Neural progenitor cell (in vitro differentiated cells): ENCODE results near the gene NDUFB10. TPM values are rescaled to one million over a fixed set of nuclear protein-coding genes. Genes with fewer than 3 reads are reported as not detected.
"Not testable (repeated sequence)": the region's sequence is repeated elsewhere in the genome, so short reads cannot be mapped to it uniquely, and the experiment has no call there.

Source experiments
- DNase-seq: peaks from one replicate; pipeline ENCODE4 v3.0.0-alpha.2; 2016; ENCODE audit warnings: low spot score
- H2AFZ ChIP-seq: fragments of 200-600 bp; sonication (generic); replicated peaks from 2 replicates; pipeline ENCODE4 v1.6.1; 2016; ENCODE audit warnings: antibody characterized with exemption
- H3F3A ChIP-seq: fragments of 200-600 bp; sonication (generic); 2 replicates; pipeline ENCODE4 v1.6.1; 2016; ENCODE audit warnings: antibody characterized with exemption, low read depth
- H3K27ac ChIP-seq: fragments of 200-600 bp; sonication (generic); 2 replicates; pipeline ENCODE4 v1.5.1; 2016; ENCODE audit warnings: mild to moderate bottlenecking
- H3K27me3 ChIP-seq: fragments of 200-600 bp; sonication (generic); 2 replicates; pipeline ENCODE4 v1.6.1; 2016; ENCODE audit warnings: mild to moderate bottlenecking, moderate library complexity
- H3K36me3 ChIP-seq: fragments of 200-600 bp; sonication (generic); 2 replicates; pipeline ENCODE4 v1.5.1; 2016
- H3K4me1 ChIP-seq: fragments of 200-600 bp; sonication (generic); 2 replicates; pipeline ENCODE4 v1.6.1; 2016; ENCODE audit warnings: mixed run types
- H3K4me2 ChIP-seq: fragments of 200-600 bp; sonication (generic); 2 replicates; pipeline ENCODE4 v1.6.1; 2016
- H3K4me3 ChIP-seq: fragments of 200-600 bp; sonication (generic); 2 replicates; pipeline ENCODE4 v1.5.1; 2016
- H3K79me2 ChIP-seq: fragments of 200-600 bp; sonication (generic); 2 replicates; pipeline ENCODE4 v1.6.1; 2016; ENCODE audit warnings: low read depth
- H3K9ac ChIP-seq: fragments of 200-600 bp; sonication (generic); 2 replicates; pipeline ENCODE4 v1.6.1; 2016
- H3K9me3 ChIP-seq: fragments of 200-600 bp; sonication (generic); 2 replicates; pipeline ENCODE4 v1.5.1; 2016; ENCODE audit warnings: low read depth
- H4K20me1 ChIP-seq: fragments of 200-600 bp; sonication (generic); 2 replicates; pipeline ENCODE4 v1.6.1; 2016; ENCODE audit warnings: low read depth
- H3K27ac Mint-ChIP-seq: 3 replicates; pipeline ENCODE4 v1.8.0; 2021; ENCODE audit warnings: mixed read lengths
- H3K27me3 Mint-ChIP-seq: 2 replicates; pipeline ENCODE4 v1.8.0; 2022; ENCODE audit warnings: low read depth, mild to moderate bottlenecking, inconsistent platforms, moderate library complexity, mixed read lengths; ENCODE audit not compliant: insufficient read depth
- H3K36me3 Mint-ChIP-seq: 3 replicates; pipeline ENCODE4 v1.8.0; 2021; ENCODE audit warnings: mixed read lengths
- H3K4me1 Mint-ChIP-seq: 3 replicates; pipeline ENCODE4 v1.8.0; 2021; ENCODE audit warnings: mixed read lengths
- H3K4me3 Mint-ChIP-seq: 3 replicates; pipeline ENCODE4 v1.8.0; 2021; ENCODE audit warnings: mild to moderate bottlenecking, moderate library complexity, mixed read lengths
- H3K9me3 Mint-ChIP-seq: 3 replicates; pipeline ENCODE4 v1.8.0; 2020; ENCODE audit warnings: mixed read lengths
- EZH2 ChIP-seq: fragments of 200-600 bp; sonication (generic); IDR thresholded peaks from 2 replicates; pipeline ENCODE4 v1.6.1; 2017; ENCODE audit warnings: antibody characterized with exemption, mild to moderate bottlenecking, moderate library complexity
- EZH2phosphoT487 ChIP-seq: fragments of 200-600 bp; sonication (generic); IDR thresholded peaks from 2 replicates; pipeline ENCODE4 v1.6.1; 2017; ENCODE audit warnings: antibody characterized with exemption
- total RNA-seq: library from RNA; depleted of rRNA; stranded (reverse); fragments of >200 nt; gene quantifications from 2 replicates; pipeline ENCODE4 v1.2.3, GENCODE V29; 2015; ENCODE audit warnings: low replicate concordance
- TF ChIP-seq, protein P1 (sequence below): fragments of 200-600 bp; sonication (generic); IDR thresholded peaks from 2 replicates; pipeline ENCODE4 v1.5.1; 2017; ENCODE audit warnings: antibody characterized with exemption, mild to moderate bottlenecking

NDUFB10 gene
- total RNA-seq, 1 donor from 2014 or later = 155 TPM

DNA sequence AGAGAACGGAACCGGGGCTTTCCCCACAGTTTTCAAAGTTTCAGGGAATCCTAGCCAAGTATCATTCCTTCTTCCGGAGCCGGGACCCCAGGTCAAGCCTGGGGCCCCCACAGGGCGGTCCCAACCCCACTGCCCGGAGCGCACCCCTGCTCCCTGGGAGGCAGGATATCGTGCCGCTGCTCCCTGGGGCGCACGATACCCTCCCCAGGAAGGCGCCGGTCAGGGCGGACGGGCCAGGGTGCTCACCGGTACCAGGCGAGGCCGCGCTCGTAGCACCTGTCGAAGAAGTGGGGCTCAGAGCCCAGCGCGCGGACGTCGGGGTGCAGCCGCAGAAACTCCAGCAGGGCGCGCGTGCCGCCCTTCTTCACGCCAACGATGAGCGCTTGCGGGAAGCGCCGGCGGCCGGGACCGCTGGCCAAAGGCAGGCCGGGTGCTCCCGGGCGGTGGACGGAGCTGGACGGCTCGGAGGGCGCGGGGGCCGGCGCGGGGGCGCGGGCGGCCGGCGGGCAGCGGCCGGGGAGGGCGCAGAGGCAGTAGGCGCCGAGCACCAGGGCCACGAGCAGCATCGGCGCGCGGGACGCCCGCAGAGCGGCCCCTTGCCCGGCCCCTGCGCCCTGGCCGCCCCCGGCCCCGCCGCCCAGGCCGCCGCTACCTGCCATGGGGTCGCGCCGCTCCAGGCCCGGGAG, 41.5 kb upstream of the NDUFB10 start:
- Histone ChIP-seq H3K9me3 (no peaks in the 10 kb centered on the region), H3K4me1 (peaks cover 49% of the 10 kb centered on the region), H2AFZ (no peak overlapping the region), H3K79me2 (no peaks in the 10 kb centered on the region), H3K27ac (no peak overlapping the region), H3K9ac (no peak overlapping the region), H3F3A (peaks cover 31% of the 10 kb centered on the region), H4K20me1 (peaks cover 25% of the 10 kb centered on the region), H3K36me3 (no peaks in the 10 kb centered on the region), H3K4me3 (peak overlapping the region; percentile 45), H3K4me2 (peak overlapping the region; percentile 83), H3K27me3 (peaks cover 74% of the 10 kb centered on the region)
- H3K9me3 Mint-ChIP-seq = no peaks in the 10 kb centered on the region
- TF ChIP-seq, protein P1, sequence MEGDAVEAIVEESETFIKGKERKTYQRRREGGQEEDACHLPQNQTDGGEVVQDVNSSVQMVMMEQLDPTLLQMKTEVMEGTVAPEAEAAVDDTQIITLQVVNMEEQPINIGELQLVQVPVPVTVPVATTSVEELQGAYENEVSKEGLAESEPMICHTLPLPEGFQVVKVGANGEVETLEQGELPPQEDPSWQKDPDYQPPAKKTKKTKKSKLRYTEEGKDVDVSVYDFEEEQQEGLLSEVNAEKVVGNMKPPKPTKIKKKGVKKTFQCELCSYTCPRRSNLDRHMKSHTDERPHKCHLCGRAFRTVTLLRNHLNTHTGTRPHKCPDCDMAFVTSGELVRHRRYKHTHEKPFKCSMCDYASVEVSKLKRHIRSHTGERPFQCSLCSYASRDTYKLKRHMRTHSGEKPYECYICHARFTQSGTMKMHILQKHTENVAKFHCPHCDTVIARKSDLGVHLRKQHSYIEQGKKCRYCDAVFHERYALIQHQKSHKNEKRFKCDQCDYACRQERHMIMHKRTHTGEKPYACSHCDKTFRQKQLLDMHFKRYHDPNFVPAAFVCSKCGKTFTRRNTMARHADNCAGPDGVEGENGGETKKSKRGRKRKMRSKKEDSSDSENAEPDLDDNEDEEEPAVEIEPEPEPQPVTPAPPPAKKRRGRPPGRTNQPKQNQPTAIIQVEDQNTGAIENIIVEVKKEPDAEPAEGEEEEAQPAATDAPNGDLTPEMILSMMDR = no peak
- peak; percentile 86 for TF ChIP-seq EZH2phosphoT487
- peak; percentile 93 for TF ChIP-seq EZH2
- H3K36me3 Mint-ChIP-seq = no peaks in the 10 kb centered on the region
- H3K4me1 Mint-ChIP-seq = peaks cover 20% of the 10 kb centered on the region
- H3K27ac Mint-ChIP-seq = no peak overlapping the region
- H3K4me3 Mint-ChIP-seq = peak overlapping the region; percentile 27
- H3K27me3 Mint-ChIP-seq = peaks cover 55% of the 10 kb centered on the region
- peak; percentile 65 for DNase-seq

DNA sequence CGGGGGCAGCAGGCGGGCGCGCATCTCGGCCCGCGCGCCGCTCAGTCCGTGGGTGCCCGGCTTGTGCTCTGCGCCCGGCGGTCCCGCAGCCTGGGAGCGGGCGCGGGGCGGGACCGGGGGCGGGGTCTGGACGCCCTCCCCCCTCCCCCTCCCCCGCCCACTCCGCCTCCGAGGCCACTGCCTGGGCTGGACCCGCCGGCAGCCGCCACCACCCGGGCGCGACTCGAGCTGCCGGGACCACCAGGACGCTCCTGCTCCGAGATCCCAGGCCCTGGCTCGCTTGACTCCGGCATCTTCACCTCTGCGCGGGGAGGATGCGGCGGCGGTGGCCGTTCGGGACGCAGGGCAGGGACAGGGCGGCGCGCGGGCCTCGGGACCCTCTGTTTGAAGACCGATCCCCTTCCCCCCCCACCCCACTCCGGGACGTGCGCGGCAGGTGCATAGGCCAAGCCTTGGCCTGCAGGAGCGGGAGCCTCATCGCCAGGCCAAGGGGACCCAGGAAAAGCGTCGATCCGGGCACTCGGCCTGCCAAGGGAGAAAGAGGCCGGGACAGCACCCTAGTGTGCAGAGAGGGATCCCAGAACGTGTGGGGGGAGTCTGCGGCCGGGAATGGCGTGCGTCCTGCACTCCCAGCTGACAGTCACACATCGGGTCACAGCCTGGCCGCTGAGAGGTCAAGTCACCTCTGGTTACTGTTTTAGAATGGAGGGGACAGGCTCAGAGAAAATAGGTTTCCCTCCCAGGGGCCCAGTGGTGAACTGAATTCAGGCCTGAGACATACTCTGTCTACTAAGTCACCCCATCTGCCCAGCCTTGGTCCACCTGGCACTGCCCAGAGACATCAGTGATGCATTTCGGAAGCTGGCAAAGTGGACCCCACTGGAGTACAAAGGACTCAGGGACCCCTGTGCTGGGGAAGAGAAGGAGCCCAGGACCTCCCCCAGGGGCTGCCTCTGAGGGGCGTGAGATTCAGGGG, 40.7 kb upstream of the NDUFB10 start, which contains the start of gene HS3ST6:
TSS of gene HS3ST6 (minus strand) at position 65 of the 976 bp plus-strand sequence. CDS start 92 bp downstream, outside the sequence.
- H3K9ac ChIP-seq = no peak within 1 kb of the TSS
- no peaks in the 10 kb centered on the region for H3K9me3 ChIP-seq
- peak; percentile 83 for DNase-seq
- Mint-ChIP-seq H3K4me3 (peak within 1 kb of the TSS; percentile 59), H3K27me3 (peaks cover 59% of the 10 kb centered on the region), H3K4me1 (peaks cover 20% of the 10 kb centered on the region), H3K9me3 (no peaks in the 10 kb centered on the region), H3K36me3 (no peaks in the 10 kb centered on the region), H3K27ac (no peak within 1 kb of the TSS)
- peaks cover 25% of the 10 kb centered on the region for H4K20me1 ChIP-seq
- H3K27ac ChIP-seq = no peak within 1 kb of the TSS
- peak within 1 kb of the TSS; percentile 45 for H3K4me3 ChIP-seq
- H3K4me2 ChIP-seq = peak within 1 kb of the TSS; percentile 83
- H3K36me3 ChIP-seq = no peaks in the 10 kb centered on the region
- peaks cover 49% of the 10 kb centered on the region for H3K4me1 ChIP-seq
- H3K27me3 ChIP-seq = peaks cover 82% of the 10 kb centered on the region
- TF ChIP-seq EZH2 = peak; percentile 53
- peak; percentile 52 for TF ChIP-seq EZH2phosphoT487
- TF ChIP-seq, protein P1 = no peak
- H3F3A ChIP-seq = peaks cover 31% of the 10 kb centered on the region
- H3K79me2 ChIP-seq = no peaks in the 10 kb centered on the region
- no peak within 1 kb of the TSS for H2AFZ ChIP-seq

DNA sequence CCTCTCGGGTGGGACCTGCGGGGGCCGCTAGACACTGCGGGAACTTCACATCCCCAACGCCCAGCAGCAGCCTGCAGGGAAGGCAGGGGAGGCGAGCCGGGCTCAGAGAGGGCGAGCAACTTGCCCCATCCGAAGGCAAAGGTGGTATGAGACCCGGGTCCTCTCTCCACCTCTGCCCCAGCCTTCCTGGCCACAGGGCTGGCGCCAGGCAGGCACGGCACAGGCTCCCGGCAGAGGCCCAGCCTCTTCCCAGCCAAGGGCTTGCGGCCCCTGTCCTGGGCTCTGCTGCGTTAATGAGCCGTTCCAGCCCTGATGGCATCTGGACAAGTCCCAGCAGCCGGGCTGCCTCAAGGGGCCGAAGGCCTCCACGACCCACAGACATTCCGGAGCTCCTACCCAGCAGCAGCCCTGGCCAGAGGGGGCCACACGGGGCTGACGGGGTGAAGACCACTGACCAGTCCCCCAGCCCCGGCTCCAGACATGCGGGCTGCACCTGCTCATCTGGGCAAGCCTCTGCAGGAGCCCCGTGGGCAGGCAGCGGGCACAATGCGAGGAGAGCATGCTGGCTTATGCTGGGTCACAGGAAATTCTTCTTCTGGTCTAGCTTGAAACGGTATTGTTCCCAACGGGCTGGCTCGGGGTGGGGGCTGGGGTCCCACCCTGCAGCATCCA, 39.9 kb upstream of the NDUFB10 start:
- no peak overlapping the region for H3K27ac Mint-ChIP-seq
- H3K27ac ChIP-seq = no peak overlapping the region
- peaks cover 59% of the 10 kb centered on the region for H3K27me3 Mint-ChIP-seq

DNA sequence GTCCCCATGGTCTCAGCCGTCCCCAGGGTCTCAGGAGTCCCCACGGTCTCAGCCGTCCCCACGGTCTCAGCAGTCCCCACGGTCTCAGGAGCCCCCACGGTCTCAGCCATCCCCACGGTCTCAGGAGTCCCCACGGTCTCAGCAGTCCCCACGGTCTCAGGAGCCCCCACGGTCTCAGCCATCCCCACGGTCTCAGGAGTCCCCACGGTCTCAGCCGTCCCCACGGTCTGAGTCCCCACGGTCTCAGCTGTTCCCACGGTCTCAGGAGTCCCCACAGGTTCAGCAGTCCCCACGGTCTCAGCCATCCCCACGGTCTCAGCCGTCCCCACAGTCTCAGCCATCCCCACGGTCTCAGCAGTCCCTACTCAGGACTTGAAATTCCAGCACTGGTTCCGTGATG, 39.2 kb upstream of the NDUFB10 start:
- H3K27me3 Mint-ChIP-seq = peaks cover 58% of the 10 kb centered on the region
- H3K9me3 Mint-ChIP-seq, H3K4me3 ChIP-seq, H3K27ac ChIP-seq, H3K9ac ChIP-seq, H3K36me3 Mint-ChIP-seq, H2AFZ ChIP-seq, H3K27ac Mint-ChIP-seq, H3K79me2 ChIP-seq, H3K9me3 ChIP-seq, H3K36me3 ChIP-seq, H3K4me3 Mint-ChIP-seq, H3K4me2 ChIP-seq: not testable (repeated sequence)
- Histone ChIP-seq H3F3A (peaks cover 31% of the 10 kb centered on the region), H3K4me1 (peaks cover 37% of the 10 kb centered on the region), H3K27me3 (peaks cover 97% of the 10 kb centered on the region), H4K20me1 (peaks cover 25% of the 10 kb centered on the region)
- peaks cover 20% of the 10 kb centered on the region for H3K4me1 Mint-ChIP-seq
- DNase-seq = peak; percentile 1

More for the DNA sequence above, 39.9 kb upstream of the NDUFB10 start:
- DNase-seq = peak; percentile 51
- H4K20me1 ChIP-seq = peaks cover 25% of the 10 kb centered on the region
- Mint-ChIP-seq H3K36me3 (no peaks in the 10 kb centered on the region), H3K4me3 (no peak overlapping the region), H3K9me3 (no peaks in the 10 kb centered on the region), H3K4me1 (peaks cover 20% of the 10 kb centered on the region)
- H3K27me3 ChIP-seq = peaks cover 90% of the 10 kb centered on the region
- H3K36me3 ChIP-seq = no peaks in the 10 kb centered on the region
- H3K4me1 ChIP-seq = peaks cover 43% of the 10 kb centered on the region
- no peak overlapping the region for H2AFZ ChIP-seq
- H3K4me2 ChIP-seq = peak overlapping the region; percentile 83
- H3F3A ChIP-seq = peaks cover 31% of the 10 kb centered on the region
- H3K9me3 ChIP-seq = no peaks in the 10 kb centered on the region
- no peak overlapping the region for H3K9ac ChIP-seq
- no peaks in the 10 kb centered on the region for H3K79me2 ChIP-seq
- H3K4me3 ChIP-seq = no peak overlapping the region
- TF ChIP-seq EZH2 = peak; percentile 11
- TF ChIP-seq, protein P1 = no peak
